Glutamatergic neuron (in vitro differentiated cells): ENCODE results near the gene GRID1. TPM values are rescaled to one million over a fixed set of nuclear protein-coding genes. Genes with fewer than 3 reads are reported as not detected.

Experiments
- DNase-seq: peaks from one replicate; pipeline ENCODE4 v3.0.0; 2022
- H3K27ac Mint-ChIP-seq: one replicate; pipeline ENCODE4 v1.8.0; 2020; ENCODE audit warnings: mild to moderate bottlenecking, mixed read lengths, inconsistent platforms; ENCODE audit not compliant: unreplicated experiment
- H3K27me3 Mint-ChIP-seq: one replicate; pipeline ENCODE4 v1.8.0; 2020; ENCODE audit warnings: mild to moderate bottlenecking, moderate library complexity, mixed read lengths, inconsistent platforms; ENCODE audit not compliant: unreplicated experiment
- H3K36me3 Mint-ChIP-seq: one replicate; pipeline ENCODE4 v1.8.0; 2020; ENCODE audit warnings: mild to moderate bottlenecking, mixed read lengths, inconsistent platforms; ENCODE audit not compliant: unreplicated experiment
- H3K4me1 Mint-ChIP-seq: one replicate; pipeline ENCODE4 v1.8.0; 2020; ENCODE audit warnings: mild to moderate bottlenecking, low read depth, mixed read lengths, inconsistent platforms; ENCODE audit not compliant: unreplicated experiment
- H3K4me3 Mint-ChIP-seq: one replicate; pipeline ENCODE4 v1.8.0; 2020; ENCODE audit warnings: mild to moderate bottlenecking, mixed read lengths, inconsistent platforms; ENCODE audit not compliant: unreplicated experiment
- H3K9me3 Mint-ChIP-seq: one replicate; pipeline ENCODE4 v1.8.0; 2020; ENCODE audit warnings: mild to moderate bottlenecking, moderate library complexity, mixed read lengths, inconsistent platforms; ENCODE audit not compliant: unreplicated experiment
- total RNA-seq: library from RNA; stranded (reverse); fragmentation: NEBNext Ultra II Directional; extraction: Animal tissue kit (Norgen Biotek cat#: 25700); gene quantifications from one replicate; pipeline ENCODE4 v1.2.1, GENCODE V29; 2021; ENCODE audit not compliant: unreplicated experiment
- TF ChIP-seq, protein P1 (sequence below): fragments of 200-600 bp; sonication (generic); IDR thresholded peaks from one replicate; pipeline ENCODE4 v1.5.0; 2021; ENCODE audit not compliant: partially characterized antibody, unreplicated experiment

The GRID1 gene
- total RNA-seq, 1 donor from 2014 or later: 8.0 TPM

DNA sequence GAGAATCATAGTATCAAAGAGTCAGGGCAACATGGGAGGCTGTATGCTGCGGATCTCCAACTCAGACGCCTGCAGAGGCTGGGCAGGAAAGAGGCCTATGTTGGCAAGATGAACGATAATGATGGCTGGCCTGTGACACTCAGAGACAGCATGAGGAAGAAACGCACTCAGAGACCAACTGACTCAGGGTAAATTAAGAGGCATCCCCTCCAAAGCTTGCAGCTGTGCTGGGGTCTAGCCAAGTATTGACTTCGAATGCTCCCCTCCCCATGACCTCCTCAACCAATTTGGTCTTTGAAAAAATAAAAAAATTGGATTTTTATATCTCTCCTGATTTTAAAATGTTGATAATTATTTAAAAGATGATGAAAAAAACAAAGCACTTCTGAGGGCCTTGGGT, 718.9 kb downstream of the GRID1 start:
- Mint-ChIP-seq H3K9me3 (peaks cover 4% of the 10 kb centered on the region), H3K36me3 (no peaks in the 10 kb centered on the region), H3K27me3 (no peaks in the 10 kb centered on the region), H3K4me1 (no peaks in the 10 kb centered on the region), H3K27ac (no peak overlapping the region), H3K4me3 (no peak overlapping the region)
- no peak for DNase-seq
- TF ChIP-seq, protein P1, sequence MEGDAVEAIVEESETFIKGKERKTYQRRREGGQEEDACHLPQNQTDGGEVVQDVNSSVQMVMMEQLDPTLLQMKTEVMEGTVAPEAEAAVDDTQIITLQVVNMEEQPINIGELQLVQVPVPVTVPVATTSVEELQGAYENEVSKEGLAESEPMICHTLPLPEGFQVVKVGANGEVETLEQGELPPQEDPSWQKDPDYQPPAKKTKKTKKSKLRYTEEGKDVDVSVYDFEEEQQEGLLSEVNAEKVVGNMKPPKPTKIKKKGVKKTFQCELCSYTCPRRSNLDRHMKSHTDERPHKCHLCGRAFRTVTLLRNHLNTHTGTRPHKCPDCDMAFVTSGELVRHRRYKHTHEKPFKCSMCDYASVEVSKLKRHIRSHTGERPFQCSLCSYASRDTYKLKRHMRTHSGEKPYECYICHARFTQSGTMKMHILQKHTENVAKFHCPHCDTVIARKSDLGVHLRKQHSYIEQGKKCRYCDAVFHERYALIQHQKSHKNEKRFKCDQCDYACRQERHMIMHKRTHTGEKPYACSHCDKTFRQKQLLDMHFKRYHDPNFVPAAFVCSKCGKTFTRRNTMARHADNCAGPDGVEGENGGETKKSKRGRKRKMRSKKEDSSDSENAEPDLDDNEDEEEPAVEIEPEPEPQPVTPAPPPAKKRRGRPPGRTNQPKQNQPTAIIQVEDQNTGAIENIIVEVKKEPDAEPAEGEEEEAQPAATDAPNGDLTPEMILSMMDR: no peak

DNA sequence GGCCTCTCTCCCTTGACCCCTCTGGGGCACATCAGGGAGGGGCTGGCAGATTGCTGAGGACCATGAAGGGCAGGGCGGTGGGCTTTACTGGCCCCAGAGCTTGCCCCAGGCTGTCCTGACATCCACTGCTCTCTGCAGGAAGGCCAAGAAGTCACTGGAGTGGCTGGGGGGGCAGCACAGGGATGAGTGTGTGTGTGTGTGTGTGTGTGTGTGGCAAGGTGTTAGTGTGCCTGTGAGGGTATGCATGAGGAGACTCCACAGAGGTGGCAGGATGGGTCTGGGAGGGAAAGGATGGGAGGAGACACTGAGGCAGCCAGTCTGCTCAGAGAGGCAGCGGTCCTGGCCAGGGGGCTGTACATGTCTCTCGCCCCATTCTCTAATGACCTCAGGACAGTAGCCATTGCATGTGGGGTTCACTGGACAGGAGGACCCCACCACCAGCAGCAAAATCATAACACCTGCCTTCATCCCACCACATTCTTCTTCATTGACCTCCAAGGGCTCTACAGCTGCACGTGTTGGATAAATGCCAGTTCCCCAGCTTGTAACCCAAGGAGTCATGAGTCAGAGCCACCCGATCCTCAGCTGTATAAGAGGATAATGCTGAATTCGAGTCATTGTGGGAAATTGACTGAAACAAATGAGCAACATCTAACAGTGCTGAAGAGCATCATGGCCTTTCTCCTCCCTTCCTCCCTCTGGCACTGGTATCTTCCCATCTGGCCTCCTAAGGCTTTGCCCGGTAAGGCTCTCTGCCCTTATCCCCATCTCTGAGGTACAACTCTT, 720.5 kb downstream of the GRID1 start:
- DNase-seq: no peak
- H3K9me3 Mint-ChIP-seq: peaks cover 4% of the 10 kb centered on the region
- no peaks in the 10 kb centered on the region for H3K4me1 Mint-ChIP-seq
- no peaks in the 10 kb centered on the region for H3K36me3 Mint-ChIP-seq
- H3K27me3 Mint-ChIP-seq: no peaks in the 10 kb centered on the region
- no peak overlapping the region for H3K4me3 Mint-ChIP-seq
- H3K27ac Mint-ChIP-seq: no peak overlapping the region
- TF ChIP-seq, protein P1: no peak

DNA sequence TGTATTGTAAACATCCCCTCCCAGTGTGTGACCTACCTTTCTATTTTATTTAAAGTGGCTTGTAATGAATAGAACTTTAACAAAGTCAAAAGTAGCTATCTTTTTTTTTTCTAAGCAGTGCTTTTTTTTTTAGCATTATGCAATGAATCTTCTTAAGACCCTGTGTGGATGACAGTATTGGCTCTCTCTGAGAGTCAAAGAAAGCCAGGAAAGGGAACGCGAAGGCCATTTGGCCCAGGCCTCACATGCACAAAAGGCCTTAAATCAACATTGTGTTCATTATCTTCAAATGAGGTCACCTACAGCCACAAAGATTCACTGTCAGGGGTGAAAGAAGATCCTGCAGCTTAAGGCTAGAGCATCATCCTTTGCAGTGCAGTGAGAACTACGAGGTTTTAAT, 721.5 kb downstream of the GRID1 start:
- Mint-ChIP-seq H3K9me3 (peaks cover 4% of the 10 kb centered on the region), H3K4me1 (no peaks in the 10 kb centered on the region), H3K4me3 (no peak overlapping the region), H3K27me3 (no peaks in the 10 kb centered on the region), H3K27ac (no peak overlapping the region), H3K36me3 (no peaks in the 10 kb centered on the region)
- DNase-seq: no peak
- TF ChIP-seq, protein P1: no peak

DNA sequence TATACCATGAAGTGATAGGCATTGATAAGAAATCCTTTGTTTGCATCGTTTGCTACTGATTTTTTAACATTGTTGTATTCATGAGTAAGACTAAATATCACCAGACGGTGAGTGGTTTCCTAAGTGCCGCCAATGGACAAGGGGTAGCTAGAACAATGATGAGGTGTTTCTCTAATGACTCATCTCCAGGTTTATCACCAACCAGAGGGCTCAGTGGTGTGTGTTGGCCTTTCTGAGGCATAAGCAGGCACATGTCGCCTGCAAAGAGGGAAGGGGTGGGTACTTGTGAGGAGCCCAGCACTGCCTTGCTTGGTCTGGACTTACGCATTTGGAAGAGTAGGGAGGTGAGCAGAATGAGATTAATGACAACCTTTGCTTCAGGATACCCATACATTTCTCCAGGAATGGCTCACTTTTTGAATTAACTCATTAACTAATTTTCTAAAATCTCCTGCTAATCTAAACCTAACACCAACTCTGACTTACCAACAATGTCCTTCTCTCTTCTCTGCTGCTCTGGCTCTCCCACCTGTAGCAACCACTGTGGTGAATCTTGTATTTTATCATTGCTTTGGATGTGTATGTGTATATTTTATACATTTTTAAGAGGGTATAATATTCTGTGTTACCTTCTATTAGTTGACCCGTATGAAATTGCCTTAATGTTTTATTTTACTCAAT, 722.6 kb downstream of the GRID1 start:
- Mint-ChIP-seq H3K27ac (no peak overlapping the region), H3K9me3 (no peaks in the 10 kb centered on the region), H3K4me1 (no peaks in the 10 kb centered on the region), H3K27me3 (no peaks in the 10 kb centered on the region), H3K4me3 (no peak overlapping the region), H3K36me3 (no peaks in the 10 kb centered on the region)
- TF ChIP-seq, protein P1: no peak
- no peak for DNase-seq
